HG03025 (cell line): ENCODE results near the gene PSD4.
A peak's percentile ranks its signal among the peaks of the same experiment; 100 is the strongest.

Source experiments
- ATAC-seq: cut with Tn5 transposase; IDR thresholded peaks from one replicate; pipeline ENCODE4 v1.9.1; 2021; ENCODE audit warnings: mild to moderate bottlenecking, moderate library complexity; ENCODE audit not compliant: unreplicated experiment, low FRiP score

PSD4 gene

GRCh38 chr2:113183264-113183663 lies 9.5 kb downstream of the PSD4 start:
- no peak for ATAC-seq

GRCh38 chr2:113183703-113184102 lies 9.9 kb downstream of the PSD4 start:
- no peak for ATAC-seq

- no peak for ATAC-seq
These were observed 10.9 kb downstream of the PSD4 start for GRCh38 chr2:113184531-113185230.

- no peak for ATAC-seq
These were observed 12.1 kb downstream of the PSD4 start for GRCh38 chr2:113185664-113186432.

GRCh38 chr2:113186433-113186796 lies 12.6 kb downstream of the PSD4 start:
- ATAC-seq, result no peak

GRCh38 chr2:113187771-113188170 lies 14.0 kb downstream of the PSD4 start:
- no peak for ATAC-seq

GRCh38 chr2:113190871-113191270 lies 17.1 kb downstream of the PSD4 start:
- no peak for ATAC-seq

- ATAC-seq, result no peak
These were observed 18.8 kb downstream of the PSD4 start for GRCh38 chr2:113192459-113193100.

GRCh38 chr2:113195923-113196501 lies 22.2 kb downstream of the PSD4 start:
- ATAC-seq, result no peak

GRCh38 chr2:113196839-113197238 lies 23.1 kb downstream of the PSD4 start:
- no peak for ATAC-seq

GRCh38 chr2:113197347-113198047 lies 23.7 kb downstream of the PSD4 start:
- no peak for ATAC-seq

- peak; percentile 12 for ATAC-seq
These were observed 24.4 kb downstream of the PSD4 start for GRCh38 chr2:113198048-113198789.

- ATAC-seq, result peak; percentile 76
These were observed 25.2 kb downstream of the PSD4 start for GRCh38 chr2:113198790-113199612.

- ATAC-seq, result no peak
These were observed 26.5 kb downstream of the PSD4 start for GRCh38 chr2:113200236-113200635.

GRCh38 chr2:113200736-113201490 lies 27.1 kb downstream of the PSD4 start:
- no peak for ATAC-seq

GRCh38 chr2:113201496-113202304 lies 27.9 kb downstream of the PSD4 start:
- no peak for ATAC-seq
